Stimulated activated CD4-positive, alpha-beta T cell treated with anti-CD3 and anti-CD28 coated beads, Interleukin-15, amount 100 ng/mL, for 1 hour (primary cell): ENCODE measurements around the gene TCP1.
"Not testable (repeated sequence)": the region's sequence is repeated elsewhere in the genome, so short reads cannot be mapped to it uniquely, and the experiment has no call there.

Experiments
- DNase-seq, 2 donors: peaks; one replicate each; pipeline ENCODE4 v3.0.0-alpha.2; 2020; ENCODE audit warnings: low read depth in 1 of 2, low spot score in 1 of 2

TCP1 gene

GRCh38 chr6:159745081-159745480 is 44.3 kb downstream of the TCP1 start:
- no peak for DNase-seq

GRCh38 chr6:159742165-159742564 is 47.2 kb downstream of the TCP1 start:
- DNase-seq, result no peak

GRCh38 chr6:159739341-159739740 is 50.1 kb downstream of the TCP1 start:
- no peak for DNase-seq

- no peak for DNase-seq
Measured at GRCh38 chr6:159736908-159737307, 52.5 kb downstream of the TCP1 start.

GRCh38 chr6:159733395-159733794 is 56.0 kb downstream of the TCP1 start:
- DNase-seq, result not testable (repeated sequence)

- not testable (repeated sequence) for DNase-seq
Measured at GRCh38 chr6:159732550-159732949, 56.9 kb downstream of the TCP1 start.

GRCh38 chr6:159730332-159730676 is 59.1 kb downstream of the TCP1 start:
- no peak for DNase-seq

- DNase-seq, result no peak
Measured at GRCh38 chr6:159729598-159730331, 59.6 kb downstream of the TCP1 start.

GRCh38 chr6:159728531-159728964 is 60.9 kb downstream of the TCP1 start:
- no peak for DNase-seq
